HG03378 (cell line): Measurements from ENCODE around the gene PKD1L1.
A peak's percentile ranks its signal among the peaks of the same experiment; 100 is the strongest.
"Not testable (repeated sequence)": the region's sequence is repeated elsewhere in the genome, so short reads cannot be mapped to it uniquely, and the experiment has no call there.

Experiments used
- ATAC-seq: cut with Tn5 transposase; IDR thresholded peaks from one replicate; pipeline ENCODE4 v1.9.1; 2021; ENCODE audit warnings: mild to moderate bottlenecking, moderate library complexity; ENCODE audit not compliant: unreplicated experiment

Gene PKD1L1

DNA sequence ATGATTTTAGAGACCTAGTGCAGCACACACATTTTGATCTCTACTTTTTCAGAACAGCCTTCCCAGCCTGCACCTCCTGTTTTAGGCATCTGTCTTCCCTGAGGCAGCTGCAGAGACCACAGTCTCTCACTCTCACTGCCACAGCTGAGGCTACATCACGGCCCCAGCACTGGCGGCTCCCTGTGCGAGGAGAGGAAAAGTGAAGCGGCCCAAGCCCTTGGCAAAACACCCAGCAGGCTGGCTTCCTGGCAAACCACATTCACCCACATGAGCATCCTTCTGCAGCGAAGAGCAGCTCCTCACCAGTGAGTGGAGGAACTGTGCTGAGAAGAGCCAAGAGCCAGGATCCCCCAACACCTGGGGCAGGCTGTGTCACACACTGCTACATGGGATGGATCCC, 17.2 kb upstream of the PKD1L1 start:
- no peak for ATAC-seq

DNA sequence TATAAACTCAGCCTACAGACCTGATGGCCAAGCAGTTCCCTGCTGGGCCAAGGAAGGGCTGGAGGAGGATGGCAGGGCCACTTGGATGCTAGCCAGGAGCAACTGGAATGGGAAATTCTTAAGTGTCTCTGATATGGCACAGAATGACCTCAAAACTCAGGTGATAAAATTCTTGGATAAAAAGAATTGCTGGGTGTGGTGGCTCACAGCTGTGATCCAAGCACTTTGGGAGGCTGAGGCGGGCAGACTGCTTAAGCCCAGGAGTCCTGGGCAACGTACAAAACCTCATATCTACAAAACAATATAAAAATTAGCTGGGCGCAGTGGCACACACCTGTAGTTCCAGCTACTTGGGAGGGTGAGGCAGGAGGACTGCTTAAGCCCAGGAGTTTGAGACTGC, 14.0 kb upstream of the PKD1L1 start:
- ATAC-seq = no peak

DNA sequence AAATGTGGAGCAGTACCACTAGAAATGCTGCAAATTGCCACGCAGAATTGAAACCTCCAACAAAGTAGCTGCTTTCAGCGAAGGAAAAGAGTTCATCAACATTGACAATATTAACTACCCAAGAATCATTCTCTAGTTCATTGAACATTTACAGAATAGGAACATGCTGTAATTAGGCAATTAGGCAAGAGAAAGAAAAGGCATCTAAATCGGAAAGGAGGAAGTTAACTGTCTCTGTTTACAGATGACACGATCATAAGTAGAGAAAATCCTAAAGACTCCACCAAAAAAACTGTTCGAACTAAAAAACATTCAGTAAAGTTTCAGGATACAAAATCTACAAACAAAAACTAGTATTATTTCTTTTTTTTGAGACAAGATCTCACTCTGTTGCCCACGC, 8.9 kb upstream of the PKD1L1 start:
- no peak for ATAC-seq

DNA sequence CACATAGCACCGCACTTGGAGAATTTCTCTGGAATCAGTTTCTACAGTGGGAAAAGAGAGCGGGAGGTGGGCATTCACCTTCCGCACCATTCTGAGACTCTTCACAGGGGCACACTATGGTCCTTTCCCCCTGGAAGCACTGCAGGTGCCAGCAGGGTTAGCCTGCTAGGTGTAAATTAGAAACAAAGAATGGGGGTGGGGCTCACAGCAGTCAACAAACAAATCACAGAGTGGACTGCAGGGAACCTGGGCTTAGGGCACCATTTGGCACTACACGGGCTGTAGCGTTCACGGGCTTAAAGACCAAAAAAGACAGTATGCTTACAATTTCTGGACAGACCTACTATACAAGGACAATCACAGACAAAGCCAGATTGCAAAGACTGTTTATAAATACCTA, 8.0 kb upstream of the PKD1L1 start:
- no peak for ATAC-seq

DNA sequence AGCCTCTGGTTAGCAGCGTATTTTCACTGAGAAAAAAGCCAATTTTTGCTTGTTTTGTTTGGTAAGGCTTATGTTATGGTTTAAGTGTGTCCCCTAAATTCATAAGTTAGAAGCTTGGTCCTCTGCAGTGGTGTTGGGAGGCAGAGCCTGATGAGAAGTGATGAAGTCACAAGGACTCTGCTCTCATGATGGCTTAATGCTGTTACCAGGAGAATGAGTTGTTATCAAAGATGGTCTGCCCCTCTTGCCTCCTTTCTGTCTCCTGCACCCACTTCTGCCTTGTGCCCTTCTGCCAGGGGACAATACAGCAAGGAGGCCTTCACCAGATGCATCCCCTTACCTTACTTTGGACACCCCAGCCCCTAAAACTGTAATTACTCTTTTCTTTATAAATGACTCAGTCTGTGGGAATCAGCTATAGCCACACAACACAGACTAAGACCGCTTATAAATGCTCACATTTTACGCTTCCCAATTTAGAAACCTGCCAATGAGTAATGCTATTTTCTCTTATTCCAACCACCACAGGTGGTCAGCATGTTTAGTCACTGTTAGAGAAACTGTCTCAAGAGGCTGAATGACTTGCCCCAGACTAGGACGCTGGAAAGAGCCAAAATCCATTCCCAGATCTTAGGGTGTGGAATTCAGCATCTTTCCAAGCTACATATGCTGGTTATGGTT, 6.1 kb upstream of the PKD1L1 start:
- ATAC-seq = peak; percentile 57

DNA sequence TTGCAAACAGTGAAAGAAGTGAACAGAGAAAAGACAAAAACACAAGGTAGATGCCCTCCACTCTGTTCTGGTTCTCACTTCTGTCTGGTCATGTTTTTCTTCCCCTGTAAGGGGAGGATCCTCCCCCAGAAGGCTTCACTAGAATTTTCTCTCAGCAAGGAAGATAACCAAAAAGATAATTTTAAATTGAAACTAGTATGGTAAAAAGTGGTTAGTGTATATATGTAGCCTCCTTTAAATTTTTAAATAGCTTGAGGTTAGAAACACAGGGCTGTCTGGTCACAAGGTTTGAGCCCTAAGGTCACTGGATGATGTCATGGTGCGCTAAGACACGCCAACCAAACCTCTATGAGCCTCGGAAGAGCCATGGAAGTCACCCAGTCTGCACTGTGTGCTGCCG, 5.6 kb upstream of the PKD1L1 start:
- peak; percentile 77 for ATAC-seq

DNA sequence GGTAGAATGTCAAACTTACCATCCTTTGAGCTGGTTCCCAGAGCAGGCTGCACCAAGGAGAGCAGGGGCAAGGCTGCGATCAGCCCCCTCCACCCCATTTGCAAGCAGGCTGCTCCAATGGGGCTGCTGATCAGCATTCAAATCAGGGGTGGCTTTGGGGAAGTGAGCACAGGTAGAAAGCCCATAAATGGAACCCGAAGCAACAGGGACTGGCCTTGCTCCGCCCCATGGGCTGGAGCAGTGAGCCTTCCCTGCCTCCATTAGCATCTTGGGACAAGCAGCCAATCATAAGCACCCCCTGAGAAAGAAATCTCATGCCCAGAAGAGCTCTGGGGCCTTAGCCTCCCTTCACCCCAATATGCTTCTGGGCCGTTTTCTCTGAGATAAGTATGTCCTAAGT, 4.0 kb upstream of the PKD1L1 start:
- no peak for ATAC-seq

DNA sequence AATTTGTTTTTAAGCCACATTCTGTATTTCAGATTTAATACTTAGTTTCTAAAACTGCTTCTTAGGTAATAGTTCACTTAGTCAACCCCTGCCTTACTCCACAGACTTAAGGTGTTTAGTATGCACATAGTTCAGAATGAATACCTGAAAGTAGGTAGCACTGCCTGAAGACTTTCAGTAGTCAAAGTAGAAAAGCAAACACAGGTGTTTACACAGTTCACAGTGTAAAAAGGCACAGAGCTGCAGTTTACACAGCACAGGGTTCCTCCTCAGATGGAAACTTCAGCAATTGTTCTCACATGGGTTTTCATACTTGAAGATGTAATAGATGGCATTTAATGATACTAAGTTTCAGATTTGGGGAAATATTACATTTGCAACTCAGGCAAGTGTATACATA, 3.1 kb upstream of the PKD1L1 start:
- no peak for ATAC-seq

DNA sequence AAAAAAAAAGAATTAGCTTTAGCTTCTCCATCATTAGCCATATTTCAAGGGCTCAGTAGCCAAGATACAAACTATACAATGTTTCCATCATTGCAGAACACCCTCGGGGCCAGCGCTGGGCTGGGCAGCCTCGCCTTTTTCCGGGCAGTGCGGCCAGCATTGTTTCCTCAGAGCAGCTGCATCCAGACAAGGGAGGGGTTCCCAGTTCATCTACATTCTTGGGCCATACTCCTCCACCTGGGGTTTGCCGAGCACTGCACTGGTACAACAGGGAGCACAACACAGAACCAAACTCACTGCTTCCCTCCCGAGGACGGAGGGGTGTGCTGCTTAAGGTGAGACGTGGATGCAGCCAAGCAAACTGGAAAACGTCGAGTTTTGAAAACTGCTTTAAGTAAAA, 2.4 kb upstream of the PKD1L1 start:
- ATAC-seq = no peak

DNA sequence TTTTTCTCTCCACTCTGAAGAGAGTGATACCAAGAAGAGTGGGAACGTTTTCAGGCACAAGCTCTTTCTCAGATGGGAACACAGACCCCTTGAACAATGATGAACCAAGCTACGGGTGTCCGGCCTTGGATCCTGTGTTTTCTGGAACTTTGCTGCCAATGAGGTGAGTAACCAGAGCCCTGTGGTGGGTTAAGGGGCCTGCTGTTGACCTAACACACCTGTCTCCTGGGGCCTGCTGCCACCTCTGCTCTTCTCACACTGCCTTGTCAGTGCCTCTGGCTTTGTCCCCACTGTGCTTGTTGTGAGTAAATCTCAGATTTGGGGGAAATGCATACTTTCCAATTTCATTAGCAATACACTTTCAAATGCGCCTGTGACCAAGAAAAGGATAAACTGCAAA, 1.4 kb upstream of the PKD1L1 start:
- ATAC-seq = no peak

DNA sequence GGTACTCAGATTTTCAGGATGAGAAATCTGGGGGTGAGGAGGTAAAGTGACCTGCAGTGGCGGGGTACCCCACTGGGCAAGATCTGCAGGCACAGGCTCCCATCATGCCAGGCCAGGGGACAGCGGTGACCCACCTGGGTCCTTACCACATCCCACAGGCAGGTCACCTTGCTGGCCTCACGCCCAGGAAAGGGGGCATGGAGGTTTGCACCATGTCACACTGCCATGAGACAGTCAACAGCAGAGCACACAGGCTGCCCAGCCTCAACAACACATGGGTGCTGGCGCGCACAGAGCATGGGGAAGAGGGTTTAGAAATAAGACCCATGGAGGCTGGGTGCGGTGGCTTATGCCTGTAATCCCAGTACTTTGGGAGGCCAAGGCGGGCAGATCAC, 914 bp downstream of the PKD1L1 start:
- no peak for ATAC-seq

DNA sequence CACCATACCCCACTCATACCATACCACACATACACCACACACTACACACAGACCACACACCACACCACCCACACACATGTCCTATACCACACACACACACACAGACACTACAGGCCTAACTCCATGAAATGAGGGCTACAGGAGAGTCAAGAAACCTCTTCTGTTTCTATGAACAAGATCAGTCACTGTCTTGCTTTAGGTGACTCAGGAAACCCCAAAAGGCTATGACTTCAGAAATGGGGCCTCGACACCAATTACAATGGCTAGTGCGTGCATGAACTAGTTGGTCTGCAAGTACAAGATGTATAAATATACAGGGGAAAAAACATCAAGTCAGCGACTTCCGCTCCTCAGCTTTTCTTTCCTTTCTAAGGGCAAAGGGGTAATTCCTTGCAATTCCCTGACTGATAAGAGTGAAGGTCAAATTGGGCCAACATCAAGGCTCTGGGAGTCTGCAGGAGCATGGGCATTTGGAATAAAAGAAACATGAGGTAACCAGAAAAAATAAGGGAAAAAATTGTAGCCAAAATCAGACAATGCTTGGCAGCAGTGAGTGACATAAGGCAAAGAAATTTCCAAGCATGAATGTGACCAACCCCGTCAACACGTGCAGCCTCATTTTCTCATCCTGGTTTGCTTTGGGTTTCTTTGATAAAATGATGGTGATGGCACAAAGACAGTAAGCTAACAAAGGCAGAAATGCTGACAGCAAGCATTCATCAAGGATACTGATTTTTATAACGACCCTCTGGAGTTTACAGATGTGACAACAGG, 1.5 kb downstream of the PKD1L1 start:
- no peak for ATAC-seq

DNA sequence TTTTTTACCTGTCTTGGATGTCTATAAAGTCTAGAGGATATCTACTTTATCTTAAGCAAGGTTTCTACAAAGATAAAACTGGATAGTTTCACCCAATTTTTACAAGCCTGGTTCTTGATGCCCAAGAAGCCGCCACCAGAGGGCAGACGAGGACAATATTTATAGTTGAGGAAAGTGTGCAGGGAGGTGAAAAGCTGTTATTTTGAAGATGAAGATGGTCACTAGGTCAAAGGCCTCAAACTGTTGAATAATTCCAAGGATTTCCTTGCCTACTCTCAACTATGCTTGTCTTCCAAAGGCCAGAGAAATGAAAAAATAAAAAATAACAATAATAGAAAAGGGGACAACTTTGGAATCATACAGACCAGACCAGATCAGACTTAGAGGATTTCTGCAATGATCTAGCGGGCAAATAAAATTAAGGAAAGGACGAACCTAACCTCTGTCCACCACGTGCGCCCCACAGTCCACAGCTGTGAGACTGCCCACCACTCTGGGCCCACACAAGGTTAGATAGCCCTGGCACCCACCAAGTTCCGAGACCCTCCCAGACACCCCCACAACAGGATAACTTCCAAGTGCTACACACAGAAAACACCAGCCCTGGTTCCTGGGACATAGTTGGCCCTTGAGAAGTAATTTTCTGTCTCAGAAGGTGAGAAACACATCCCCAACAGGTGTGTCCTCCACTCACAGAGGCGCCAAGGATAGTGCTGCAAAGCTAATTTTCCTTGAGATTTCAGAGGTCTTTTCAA, 2.8 kb downstream of the PKD1L1 start:
- ATAC-seq = peak; percentile 60

DNA sequence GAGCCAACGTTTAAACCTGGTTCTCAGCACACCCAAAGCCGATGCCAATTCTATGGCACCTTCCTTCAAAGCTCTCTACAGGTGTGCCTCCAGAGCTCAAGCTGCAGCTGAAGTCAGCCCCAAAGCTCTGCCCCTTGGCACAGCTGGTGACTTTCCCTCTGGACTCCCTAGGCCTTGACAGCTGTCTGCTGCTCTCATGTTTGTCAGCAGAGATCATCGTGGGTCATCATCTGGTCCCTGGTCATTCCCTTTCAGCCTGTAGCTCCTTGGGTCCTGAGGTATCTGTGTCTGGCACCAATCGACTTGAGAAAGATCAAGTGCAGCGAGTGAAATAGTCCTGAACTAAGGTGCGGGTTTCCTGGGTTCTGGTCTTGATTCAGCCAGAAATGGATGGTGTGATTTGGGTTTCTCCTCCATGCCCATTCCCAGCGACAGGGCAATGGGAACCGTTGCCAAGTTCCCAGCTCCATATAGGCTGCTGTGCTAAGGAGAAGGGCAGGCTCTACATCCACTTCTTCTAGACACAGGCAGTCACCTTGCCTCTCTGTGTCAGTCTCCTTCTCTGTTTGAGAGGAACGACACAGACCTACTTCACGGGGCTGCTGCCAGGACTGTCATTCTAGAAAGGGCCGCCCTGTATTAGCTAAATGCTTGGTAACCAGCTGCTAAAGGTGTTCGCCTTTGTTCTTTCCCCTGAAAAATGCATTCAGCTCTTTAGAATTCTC, 3.6 kb downstream of the PKD1L1 start:
- no peak for ATAC-seq

DNA sequence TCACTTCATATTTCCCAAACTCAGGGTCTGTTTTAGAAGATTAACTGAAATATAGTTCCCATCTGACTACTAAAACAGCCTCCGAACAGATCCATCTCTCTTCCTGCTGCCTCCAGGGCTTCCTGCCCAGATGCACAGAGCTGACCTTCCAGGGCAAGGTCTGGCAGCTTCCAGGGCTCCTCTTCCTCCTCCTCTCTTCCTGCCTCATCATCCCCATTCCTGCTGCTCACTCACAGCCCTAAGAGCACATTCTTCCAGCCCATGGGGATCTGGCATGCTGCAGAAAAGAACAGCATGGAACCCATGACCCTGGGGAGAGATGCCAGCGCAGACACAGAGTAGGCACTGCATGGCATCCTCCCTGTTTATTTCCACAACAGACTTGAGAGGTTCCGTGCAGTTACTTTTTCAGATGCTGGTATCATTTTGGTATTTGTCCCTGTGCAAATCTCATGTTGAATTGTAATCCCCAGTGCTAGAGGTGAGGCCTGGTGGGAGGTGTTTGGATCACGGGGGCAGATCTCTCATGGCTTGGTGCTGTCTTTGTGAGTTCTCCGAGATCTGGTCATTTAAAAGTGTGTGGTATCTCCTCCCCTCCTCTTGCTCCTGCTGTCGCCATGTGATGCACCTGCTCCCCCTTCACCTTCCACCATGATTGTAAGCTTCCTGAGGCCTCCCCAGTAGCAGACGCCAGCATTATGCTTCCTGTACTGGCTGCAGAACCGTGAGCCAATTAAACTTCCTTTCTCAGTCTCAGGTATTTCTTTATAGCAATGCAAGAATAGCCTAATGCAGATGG, 4.4 kb downstream of the PKD1L1 start:
- no peak for ATAC-seq

DNA sequence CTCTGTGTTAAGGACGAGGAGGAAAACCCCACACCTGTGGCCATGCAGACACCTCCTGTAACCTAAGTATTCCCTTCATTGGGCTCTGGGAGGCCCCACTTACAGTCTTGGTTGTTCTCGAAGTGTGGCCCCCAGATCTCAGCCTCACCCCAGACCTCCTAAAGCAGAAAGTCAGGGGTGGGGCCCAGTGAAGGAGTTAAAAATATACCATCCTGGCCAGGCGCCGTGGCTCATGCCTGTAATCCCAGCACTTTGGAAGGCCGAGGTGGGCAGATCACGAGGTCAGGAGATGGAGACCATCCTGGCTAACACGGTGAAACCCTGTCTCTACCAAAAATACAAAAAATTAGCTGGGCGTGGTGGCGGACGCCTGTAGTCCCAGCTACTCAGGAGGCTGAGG, 5.6 kb downstream of the PKD1L1 start:
- not testable (repeated sequence) for ATAC-seq

DNA sequence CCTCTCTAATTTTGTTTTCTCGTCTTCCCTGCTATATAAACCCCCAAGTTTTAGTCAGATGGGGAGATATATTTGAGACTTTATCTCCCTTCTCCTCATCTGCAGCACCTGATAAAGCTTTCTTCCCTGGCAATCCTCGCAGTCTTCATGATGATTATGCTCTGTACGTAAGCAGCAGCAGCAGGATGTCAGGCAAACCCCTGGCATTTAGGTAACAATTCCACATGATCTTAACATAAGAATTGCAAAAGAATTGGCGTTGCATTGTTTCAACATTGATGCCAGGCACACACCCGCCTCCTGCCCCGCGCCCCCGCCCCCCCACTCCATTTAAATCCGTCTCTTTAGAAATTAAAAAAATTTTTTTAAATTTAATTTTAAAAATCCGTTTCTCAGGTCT, 6.1 kb downstream of the PKD1L1 start:
- no peak for ATAC-seq

DNA sequence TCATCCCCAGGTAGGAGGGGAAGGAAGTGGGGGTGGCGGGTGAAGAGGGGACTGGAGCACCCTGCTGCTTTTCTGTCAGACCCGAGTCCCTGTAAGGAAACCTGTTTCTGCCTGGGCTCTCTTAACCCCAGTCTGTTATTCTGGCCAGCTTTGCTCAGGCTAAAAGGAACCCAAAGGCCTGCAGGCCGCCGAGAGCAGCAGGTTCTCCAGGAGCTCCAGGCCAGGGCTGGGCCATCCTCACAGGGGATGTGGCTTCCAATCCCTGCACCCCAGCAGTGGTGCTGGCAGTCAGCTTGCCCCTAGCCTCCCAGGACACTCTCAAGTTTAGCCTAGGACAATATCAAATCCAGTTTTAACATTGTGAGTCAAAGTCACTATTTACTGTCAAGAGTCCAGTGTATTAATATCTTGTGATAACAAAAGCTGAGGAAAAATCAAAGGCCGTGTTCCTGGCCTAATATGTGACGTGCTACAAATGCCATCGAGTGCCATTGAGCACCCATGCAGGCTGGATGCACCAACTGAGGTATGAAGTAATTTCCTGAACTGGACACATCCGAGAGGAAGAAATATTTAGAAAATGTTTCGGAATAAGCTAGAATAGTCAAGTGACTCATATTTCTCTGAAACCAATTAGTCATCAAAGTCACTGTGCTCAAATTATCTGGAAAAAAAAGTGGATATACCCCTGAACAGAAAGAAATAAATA, 7.0 kb downstream of the PKD1L1 start:
- no peak for ATAC-seq

DNA sequence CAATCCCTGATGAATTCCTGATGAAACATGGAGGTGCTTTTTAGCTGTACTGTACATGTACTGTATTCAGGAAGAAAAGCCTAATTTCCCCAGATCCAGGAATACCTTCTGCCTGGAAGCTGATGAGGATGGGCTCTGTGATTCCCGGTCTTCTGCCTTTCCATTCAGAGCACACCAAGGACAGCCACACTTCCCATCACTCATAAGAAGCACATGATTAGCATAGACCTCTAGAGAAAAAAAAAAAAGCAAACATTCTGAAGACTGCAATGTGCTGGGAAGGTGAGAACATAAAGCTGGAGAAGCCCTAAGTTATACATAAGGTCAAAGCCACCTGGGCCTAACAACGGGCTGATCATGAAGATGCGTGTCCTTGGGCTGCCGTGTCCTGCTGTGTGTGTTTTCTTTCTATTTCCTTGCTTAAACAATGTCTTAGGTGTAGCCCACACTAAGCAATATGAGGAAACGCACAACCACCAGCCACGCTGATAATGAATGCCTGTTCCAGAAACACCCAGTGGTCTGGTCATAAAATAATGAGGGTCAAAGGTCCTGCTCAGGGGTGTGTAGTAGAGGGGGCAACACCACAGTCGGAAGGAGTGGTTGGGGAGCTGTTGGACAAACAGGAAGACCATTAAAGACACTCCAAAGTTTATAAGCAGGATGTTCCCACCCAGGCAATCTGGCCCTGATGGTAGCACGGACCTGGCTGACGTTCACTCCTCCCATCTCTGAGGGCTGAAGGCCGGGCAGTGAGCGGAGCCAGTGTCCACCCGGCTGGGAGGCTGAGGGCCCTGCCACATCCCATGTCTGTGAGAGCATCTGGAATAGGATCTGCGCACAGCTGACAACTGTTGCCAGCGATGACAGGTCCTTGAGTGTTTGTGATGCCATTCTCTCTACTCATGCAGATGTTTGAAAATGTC, 7.9 kb downstream of the PKD1L1 start:
- no peak for ATAC-seq
